ENCODE results near the gene CDKN1B. TPM values are rescaled to one million over a fixed set of nuclear protein-coding genes. Genes with fewer than 3 reads are reported as not detected.
"Not testable (repeated sequence)": the region's sequence is repeated elsewhere in the genome, so short reads cannot be mapped to it uniquely, and the experiment has no call there.

CDKN1B gene
- total and polyA plus RNA-seq, 3 donors from 2014 or later: 59.2 to 98.9 (median 76.1) TPM

DNA sequence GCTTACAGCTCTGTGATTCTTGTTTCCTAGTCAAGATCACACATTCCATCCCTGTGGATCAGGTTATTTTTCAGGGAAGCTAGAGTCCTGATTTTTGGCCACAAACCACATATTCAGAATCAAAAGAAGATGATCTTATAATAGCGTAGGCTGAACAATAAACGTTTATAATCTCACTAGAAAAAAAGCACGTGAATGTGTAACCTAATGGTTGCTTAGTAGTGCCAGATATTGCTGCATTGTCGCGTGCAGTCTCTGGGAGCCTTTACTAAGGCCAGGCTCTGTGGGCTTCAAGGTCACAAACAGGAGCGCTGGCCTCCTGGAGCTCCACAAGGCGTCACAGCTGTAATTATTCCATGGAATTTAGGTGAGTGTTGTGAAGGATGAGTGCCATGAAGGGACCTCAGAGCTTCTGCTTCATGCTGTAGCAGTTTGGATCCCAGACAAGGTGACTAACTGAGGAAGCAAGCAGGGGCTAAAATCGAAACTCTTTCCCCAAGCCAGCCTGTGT, 17.4 kb downstream of the CDKN1B start:
- DNase-seq: peak; percentile 63
- Histone ChIP-seq H3K27me3 (no peaks in the 10 kb centered on the region), H3K27ac (peak overlapping the region; percentile 27 to 57), H3K9me3 (no peaks in the 10 kb centered on the region), H3K4me1 (peaks cover 39% of the 10 kb centered on the region), H3K4me3 (no peak overlapping the region), H3K36me3 (ENCODE audit: low read depth, missing control alignments) (no peaks in the 10 kb centered on the region)
- intact Hi-C loops (cut with DNase I; ENCODE audit: low total_unique reads): no loop called here
- no peak for TF ChIP-seq POLR2A (IDR thresholded peaks at IDR 0.05)
- TF ChIP-seq, protein P1, sequence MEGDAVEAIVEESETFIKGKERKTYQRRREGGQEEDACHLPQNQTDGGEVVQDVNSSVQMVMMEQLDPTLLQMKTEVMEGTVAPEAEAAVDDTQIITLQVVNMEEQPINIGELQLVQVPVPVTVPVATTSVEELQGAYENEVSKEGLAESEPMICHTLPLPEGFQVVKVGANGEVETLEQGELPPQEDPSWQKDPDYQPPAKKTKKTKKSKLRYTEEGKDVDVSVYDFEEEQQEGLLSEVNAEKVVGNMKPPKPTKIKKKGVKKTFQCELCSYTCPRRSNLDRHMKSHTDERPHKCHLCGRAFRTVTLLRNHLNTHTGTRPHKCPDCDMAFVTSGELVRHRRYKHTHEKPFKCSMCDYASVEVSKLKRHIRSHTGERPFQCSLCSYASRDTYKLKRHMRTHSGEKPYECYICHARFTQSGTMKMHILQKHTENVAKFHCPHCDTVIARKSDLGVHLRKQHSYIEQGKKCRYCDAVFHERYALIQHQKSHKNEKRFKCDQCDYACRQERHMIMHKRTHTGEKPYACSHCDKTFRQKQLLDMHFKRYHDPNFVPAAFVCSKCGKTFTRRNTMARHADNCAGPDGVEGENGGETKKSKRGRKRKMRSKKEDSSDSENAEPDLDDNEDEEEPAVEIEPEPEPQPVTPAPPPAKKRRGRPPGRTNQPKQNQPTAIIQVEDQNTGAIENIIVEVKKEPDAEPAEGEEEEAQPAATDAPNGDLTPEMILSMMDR (IDR thresholded peaks at IDR 0.05): no peak
- WGBS, 2 donors: 34% methylated on average over 8 of the region's 8 CpGs

DNA sequence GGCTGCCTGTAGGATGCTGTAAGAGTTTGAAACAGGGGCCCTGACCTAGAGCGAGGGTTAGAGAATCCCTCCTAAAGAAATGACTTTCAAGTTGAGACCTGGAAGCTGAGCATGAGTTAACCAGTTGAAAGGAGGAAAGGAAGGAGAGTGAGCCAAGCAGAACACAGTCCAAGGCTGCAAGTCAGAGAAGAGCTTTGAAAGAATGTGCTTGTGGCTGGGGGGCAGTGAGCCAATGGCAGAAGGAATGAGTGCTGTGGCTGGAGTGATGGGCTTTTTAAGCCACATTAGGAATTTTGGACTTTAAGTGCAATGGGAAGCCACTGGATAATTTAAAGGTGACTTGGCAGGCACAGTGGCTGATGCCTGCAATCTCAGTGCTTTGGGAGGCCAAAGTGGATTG, 18.1 kb downstream of the CDKN1B start:
- TF ChIP-seq, protein P1 (IDR thresholded peaks at IDR 0.05): no peak
- no peak for TF ChIP-seq POLR2A (IDR thresholded peaks at IDR 0.05)
- Histone ChIP-seq H3K4me1 (peaks cover 39% of the 10 kb centered on the region), H3K27ac (peak overlapping the region; percentile 27 to 57), H3K4me3 (no peak overlapping the region), H3K27me3 (no peaks in the 10 kb centered on the region), H3K9me3 (no peaks in the 10 kb centered on the region), H3K36me3 (ENCODE audit: low read depth, missing control alignments) (no peaks in the 10 kb centered on the region)
- no peak for DNase-seq
- intact Hi-C loops (cut with DNase I; ENCODE audit: low total_unique reads): no loop called here
- WGBS, 2 donors: 93 to 95% methylated on average over 1 of the region's 1 CpG

DNA sequence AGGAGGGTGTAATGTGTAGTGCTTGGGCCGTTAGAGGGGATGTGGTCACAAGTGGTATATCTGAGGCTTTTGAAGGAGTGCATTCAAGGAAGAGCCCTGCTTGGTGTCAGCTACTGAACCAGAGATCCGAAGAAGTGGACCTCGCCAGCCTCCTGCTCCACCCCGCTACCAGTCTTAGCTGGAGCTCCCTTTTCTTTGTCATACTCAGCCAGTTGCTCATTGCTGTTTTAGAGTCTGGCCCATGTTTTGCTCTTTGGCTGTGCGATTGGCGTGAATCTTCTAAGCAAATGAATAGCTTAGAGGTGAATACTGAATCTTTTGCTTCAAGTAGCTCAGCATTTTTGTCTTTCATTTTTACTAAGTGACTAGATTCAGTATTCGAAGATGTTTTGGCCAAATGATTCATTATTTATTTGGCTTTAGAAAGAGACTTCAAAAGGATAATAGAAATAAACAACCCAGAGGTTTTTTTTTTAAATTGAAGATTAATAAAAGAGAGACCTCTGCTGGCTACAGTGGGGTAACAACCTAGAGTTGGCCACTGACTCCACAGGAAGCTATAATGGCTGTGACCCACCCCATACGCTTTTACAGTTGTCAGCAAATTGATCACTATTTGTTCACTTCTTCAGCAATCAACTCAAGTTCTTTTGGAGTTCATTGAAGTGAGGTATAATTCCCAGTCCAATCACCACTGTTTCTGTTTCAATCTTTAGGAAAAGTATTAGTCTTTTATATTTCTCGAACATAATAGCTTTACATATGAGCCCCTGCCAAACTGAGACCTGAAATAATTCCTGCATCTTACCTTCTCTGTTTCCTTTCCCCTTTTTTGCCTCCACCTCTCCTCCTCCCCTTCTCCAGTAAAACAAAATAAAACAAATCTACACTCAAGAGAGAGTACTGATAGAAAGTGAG, 19.9 kb downstream of the CDKN1B start:
- Histone ChIP-seq H3K36me3 (ENCODE audit: low read depth, missing control alignments) (no peaks in the 10 kb centered on the region), H3K27ac (peak overlapping the region; percentile 3 to 42), H3K27me3 (no peaks in the 10 kb centered on the region), H3K9me3 (no peaks in the 10 kb centered on the region), H3K4me3 (no peak overlapping the region), H3K4me1 (peaks cover 47% of the 10 kb centered on the region)
- intact Hi-C loops (cut with DNase I; ENCODE audit: low total_unique reads): no loop called here
- TF ChIP-seq, protein P1 (IDR thresholded peaks at IDR 0.05): peak; percentile 27 to 56 (median 39)
- TF ChIP-seq POLR2A (IDR thresholded peaks at IDR 0.05): no peak
- no peak for DNase-seq
- WGBS, 2 donors: 64 to 74% methylated on average over 9 of the region's 9 CpGs

DNA sequence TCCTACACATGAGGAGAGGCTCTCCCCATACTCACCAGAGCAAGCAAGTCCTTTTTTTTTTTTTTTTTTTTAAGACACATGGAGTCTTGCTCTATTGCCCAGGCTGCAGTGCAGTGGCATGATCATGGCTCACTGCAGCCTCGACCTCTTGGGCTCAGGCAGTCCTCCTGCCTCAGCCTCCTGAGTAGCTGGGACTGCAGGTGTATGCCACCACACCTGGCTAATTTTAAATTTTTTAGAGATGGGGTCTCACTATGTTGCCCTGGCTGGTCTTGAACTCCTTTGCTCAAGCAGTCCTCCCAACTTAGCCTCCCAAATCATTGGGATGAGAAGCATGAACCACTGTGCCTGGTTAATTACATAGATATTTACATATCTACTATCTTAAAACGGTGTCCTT, 21.0 kb downstream of the CDKN1B start:
- H3K4me1 ChIP-seq: peaks cover 47% of the 10 kb centered on the region
- H3K9me3 ChIP-seq; DNase-seq; H3K27me3 ChIP-seq; intact Hi-C loops (cut with DNase I; ENCODE audit: low total_unique reads); H3K4me3 ChIP-seq; H3K36me3 ChIP-seq (ENCODE audit: low read depth, missing control alignments): not testable (repeated sequence)
- peak overlapping the region in 1 of 2 donors; percentile 3 for H3K27ac ChIP-seq
- 70 to 87% methylated on average over 2 of the region's 2 CpGs for WGBS, 2 donors

DNA sequence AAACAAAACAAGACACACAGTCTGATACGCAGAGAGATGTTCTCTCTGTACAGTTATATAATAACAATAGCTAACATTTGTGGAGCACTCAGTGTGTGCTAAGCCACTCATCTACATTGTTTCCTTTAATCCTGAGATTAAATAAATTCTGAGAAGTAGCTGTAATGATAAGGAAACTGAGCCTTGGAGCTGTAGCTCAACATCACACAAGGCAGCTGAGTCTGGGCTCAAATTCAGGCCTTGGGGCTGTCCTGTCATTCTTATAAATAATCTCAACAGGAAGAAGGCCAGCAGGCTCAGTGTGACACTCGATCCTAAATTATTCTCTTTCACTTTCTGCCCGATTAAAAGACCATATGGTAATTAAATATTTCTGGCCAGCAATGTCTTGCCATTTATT, 24.5 kb downstream of the CDKN1B start:
- Histone ChIP-seq H3K4me1 (peaks cover 29% of the 10 kb centered on the region), H3K27me3 (no peaks in the 10 kb centered on the region), H3K27ac (peak overlapping the region; percentile 53 to 77), H3K4me3 (no peak overlapping the region), H3K36me3 (ENCODE audit: low read depth, missing control alignments) (no peaks in the 10 kb centered on the region), H3K9me3 (no peaks in the 10 kb centered on the region)
- intact Hi-C loops (cut with DNase I; ENCODE audit: low total_unique reads): no loop called here
- peak; percentile 73 for DNase-seq
- 24 to 28% methylated on average over 3 of the region's 3 CpGs for WGBS, 2 donors
- TF ChIP-seq, protein P1 (IDR thresholded peaks at IDR 0.05): no peak
- TF ChIP-seq POLR2A (IDR thresholded peaks at IDR 0.05): no peak
